Kidney tubule cell (primary cell): ENCODE results near the gene RNASET2.
A peak's percentile ranks its signal among the peaks of the same experiment; 100 is the strongest.

Experiments
- DNase-seq: peaks from one replicate; pipeline ENCODE4 v3.0.0-alpha.2; 2018; ENCODE audit warnings: low spot score

The RNASET2 gene

GRCh38 chr6:166956444-166957086 lies at the start of gene RNASET2:
Gene RNASET2 (minus strand): TSS chr6:166956550. CDS start chr6:166956182, 368 bp downstream.
- peak; percentile 93 for DNase-seq

- peak; percentile 19 for DNase-seq
Observed at GRCh38 chr6:167005350-167006159, 49.2 kb upstream of the RNASET2 start.

GRCh38 chr6:167000759-167001158 lies 44.4 kb upstream of the RNASET2 start:
- DNase-seq: no peak

- DNase-seq: peak; percentile 16
Observed at GRCh38 chr6:166999884-167000253, 43.5 kb upstream of the RNASET2 start.

GRCh38 chr6:166999145-166999883 lies 43.0 kb upstream of the RNASET2 start, which contains the start of gene CEP43:
Gene CEP43 (plus strand): TSS chr6:166999397. CDS start chr6:166999413, 16 bp downstream.
- DNase-seq: peak; percentile 97

- DNase-seq: no peak
Observed at GRCh38 chr6:166998256-166999144, 42.1 kb upstream of the RNASET2 start.

GRCh38 chr6:166997768-166998255 lies 41.5 kb upstream of the RNASET2 start:
- peak; percentile 87 for DNase-seq

GRCh38 chr6:166997348-166997747 lies 41.0 kb upstream of the RNASET2 start:
- DNase-seq: no peak

GRCh38 chr6:166996406-166996805 lies 40.1 kb upstream of the RNASET2 start:
- DNase-seq: peak; percentile 52

- peak; percentile 51 for DNase-seq
Observed at GRCh38 chr6:166989427-166990032, 33.2 kb upstream of the RNASET2 start.

- DNase-seq: no peak
Observed at GRCh38 chr6:166988674-166989201, 32.4 kb upstream of the RNASET2 start.

- no peak for DNase-seq
Observed at GRCh38 chr6:166987930-166988329, 31.6 kb upstream of the RNASET2 start.

GRCh38 chr6:166987448-166987847 lies 31.1 kb upstream of the RNASET2 start:
- DNase-seq: no peak

GRCh38 chr6:166980738-166981137 lies 24.4 kb upstream of the RNASET2 start:
- no peak for DNase-seq

- no peak for DNase-seq
Observed at GRCh38 chr6:166977621-166978525, 21.5 kb upstream of the RNASET2 start.

- DNase-seq: no peak
Observed at GRCh38 chr6:166976636-166977035, 20.3 kb upstream of the RNASET2 start.

GRCh38 chr6:166972101-166972500 lies 15.8 kb upstream of the RNASET2 start:
- DNase-seq: no peak

GRCh38 chr6:166971271-166971670 lies 14.9 kb upstream of the RNASET2 start:
- DNase-seq: no peak

- DNase-seq: no peak
Observed at GRCh38 chr6:166970776-166971175, 14.4 kb upstream of the RNASET2 start.

GRCh38 chr6:166970091-166970490 lies 13.7 kb upstream of the RNASET2 start:
- DNase-seq: no peak
